Fibroblast of lung (primary cell): Measurements from ENCODE around the gene PTPN21. TPM values are rescaled to one million over a fixed set of nuclear protein-coding genes. Genes with fewer than 3 reads are reported as not detected.
A peak's percentile ranks its signal among the peaks of the same experiment; 100 is the strongest.

Experiments
- DNase-seq, 2 donors: peaks; one replicate each; pipeline versions ENCODE4 v3.0.0 to v3.0.0-alpha.2; 2010; ENCODE audit warnings: low read depth in 2 of 2
- H2AFZ ChIP-seq: 2 replicates; pipeline ENCODE4 v1.5.1; 2012; ENCODE audit warnings: low read length, control low read depth, inconsistent platforms
- H3K27ac ChIP-seq: 2 replicates; pipeline ENCODE4 v1.5.1; 2011; ENCODE audit warnings: low read length, control low read depth; ENCODE audit not compliant: insufficient read depth
- H3K27me3 ChIP-seq: 2 replicates; pipeline ENCODE4 v1.5.1; 2011; ENCODE audit warnings: mild to moderate bottlenecking, low read length; ENCODE audit not compliant: control insufficient read depth, insufficient read depth
- H3K36me3 ChIP-seq: 2 replicates; pipeline ENCODE4 v1.5.1; 2011; ENCODE audit warnings: low read length; ENCODE audit not compliant: control insufficient read depth, insufficient read depth
- H3K4me1 ChIP-seq: 2 replicates; pipeline ENCODE4 v1.5.1; 2011; ENCODE audit warnings: low read length; ENCODE audit not compliant: control insufficient read depth, insufficient read depth; ENCODE audit errors: extremely low read depth
- H3K4me2 ChIP-seq: 2 replicates; pipeline ENCODE4 v1.5.1; 2011; ENCODE audit warnings: low read length, control low read depth; ENCODE audit not compliant: insufficient read depth; ENCODE audit errors: extremely low read depth
- H3K4me3 ChIP-seq, 4 experiments: fragments of 200-600 bp in 1 of 4; sonication (generic) in 1 of 4; replicated peaks in 1 of 4; 2 replicates each; pipeline ENCODE4 v1.5.1; 2011 to 2016; ENCODE audit warnings: low read length in 4 of 4, low read depth in 3 of 4, mild to moderate bottlenecking in 3 of 4, control low read depth in 2 of 4, inconsistent platforms in 1 of 4, mixed read lengths in 1 of 4; ENCODE audit not compliant: insufficient read depth in 1 of 4; ENCODE audit errors: control extremely low read depth in 1 of 4
- H3K79me2 ChIP-seq: 2 replicates; pipeline ENCODE4 v1.5.1; 2012; ENCODE audit warnings: mild to moderate bottlenecking, low read length, inconsistent platforms; ENCODE audit not compliant: control insufficient read depth, insufficient read depth
- H3K9ac ChIP-seq: 2 replicates; pipeline ENCODE4 v1.5.1; 2011; ENCODE audit warnings: mild to moderate bottlenecking, low read length, control low read depth; ENCODE audit not compliant: insufficient read depth
- H3K9me3 ChIP-seq: 2 replicates; pipeline ENCODE4 v1.5.1; 2012; ENCODE audit warnings: low read depth, low read length; ENCODE audit not compliant: control insufficient read depth, insufficient read depth
- H4K20me1 ChIP-seq: 2 replicates; pipeline ENCODE4 v1.5.1; 2011; ENCODE audit warnings: low read length; ENCODE audit not compliant: control insufficient read depth, insufficient read depth; ENCODE audit errors: extremely low read depth
- EZH2 ChIP-seq: IDR thresholded peaks from 2 replicates; pipeline ENCODE4 v1.5.1; 2012; ENCODE audit warnings: low read length, control low read depth, mild to moderate bottlenecking; ENCODE audit errors: missing control alignments
- polyA plus RNA-seq, 2 donors: library from polyadenylated mRNA; depleted of rRNA in 1 of 2; stranded (reverse) in 1 of 2; unstranded in 1 of 2; fragments of >200 nt; gene quantifications; 2 replicates each; pipeline ENCODE4 v1.2.1, GENCODE V29; 2011 to 2012; ENCODE audit warnings: missing spikeins in 1 of 2
- total RNA-seq: library from RNA; depleted of rRNA; stranded (reverse); fragments of >200 nt; gene quantifications from 2 replicates; pipeline ENCODE4 v1.2.1, GENCODE V29; 2014
- TF ChIP-seq, protein P1 (sequence below), 2 donors: IDR thresholded peaks in 1 of 2; conservative IDR thresholded peaks in 1 of 2; 1 replicate in 1 of 2; 2 replicates in 1 of 2; pipeline ENCODE4 v1.5.1; 2011 to 2012; ENCODE audit warnings: low read length in 2 of 2, control low read depth in 1 of 2, inconsistent platforms in 1 of 2, low read depth in 1 of 2, mild to moderate bottlenecking in 1 of 2

The PTPN21 gene
- total and polyA plus RNA-seq, 2 donors (not counting 1 experiment from before 2014, with no cell fraction given), result 13.2 to 13.7 TPM

DNA sequence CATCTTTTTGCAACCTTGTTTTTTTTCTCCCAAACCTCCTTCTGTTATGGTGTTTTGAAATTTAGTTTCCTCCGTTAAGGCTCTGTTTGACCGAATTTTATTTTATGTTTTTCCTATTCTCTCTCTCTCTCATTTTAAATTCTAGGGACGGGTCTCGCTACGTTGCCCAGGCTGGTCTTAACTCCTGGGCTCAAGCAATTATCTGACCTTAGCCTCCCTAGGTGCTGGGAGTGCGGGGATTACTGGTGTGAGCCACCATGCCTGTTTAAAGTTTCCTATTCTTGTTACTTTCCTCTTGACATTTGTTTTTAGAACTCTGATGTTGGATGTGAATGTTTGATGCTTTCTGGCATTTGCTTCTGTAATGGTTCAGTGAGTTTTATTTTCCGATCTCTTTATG is 9.0 kb upstream of the PTPN21 start:
- TF ChIP-seq, protein P1, sequence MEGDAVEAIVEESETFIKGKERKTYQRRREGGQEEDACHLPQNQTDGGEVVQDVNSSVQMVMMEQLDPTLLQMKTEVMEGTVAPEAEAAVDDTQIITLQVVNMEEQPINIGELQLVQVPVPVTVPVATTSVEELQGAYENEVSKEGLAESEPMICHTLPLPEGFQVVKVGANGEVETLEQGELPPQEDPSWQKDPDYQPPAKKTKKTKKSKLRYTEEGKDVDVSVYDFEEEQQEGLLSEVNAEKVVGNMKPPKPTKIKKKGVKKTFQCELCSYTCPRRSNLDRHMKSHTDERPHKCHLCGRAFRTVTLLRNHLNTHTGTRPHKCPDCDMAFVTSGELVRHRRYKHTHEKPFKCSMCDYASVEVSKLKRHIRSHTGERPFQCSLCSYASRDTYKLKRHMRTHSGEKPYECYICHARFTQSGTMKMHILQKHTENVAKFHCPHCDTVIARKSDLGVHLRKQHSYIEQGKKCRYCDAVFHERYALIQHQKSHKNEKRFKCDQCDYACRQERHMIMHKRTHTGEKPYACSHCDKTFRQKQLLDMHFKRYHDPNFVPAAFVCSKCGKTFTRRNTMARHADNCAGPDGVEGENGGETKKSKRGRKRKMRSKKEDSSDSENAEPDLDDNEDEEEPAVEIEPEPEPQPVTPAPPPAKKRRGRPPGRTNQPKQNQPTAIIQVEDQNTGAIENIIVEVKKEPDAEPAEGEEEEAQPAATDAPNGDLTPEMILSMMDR (conservative IDR thresholded peaks at IDR 0.05 in 1 of 2, IDR thresholded peaks at IDR 0.05 in 1 of 2; ENCODE audit: low read depth in 1 of 2, low read length in 2 of 2), result no peak
- no peak for TF ChIP-seq EZH2
- Histone ChIP-seq H3K27ac (peak overlapping the region; percentile 85), H3K79me2 (peaks cover 25% of the 10 kb centered on the region), H3K4me2 (peak overlapping the region; percentile 92), H3K27me3 (no peaks in the 10 kb centered on the region), H3K9me3 (no peaks in the 10 kb centered on the region), H3K9ac (peak overlapping the region; percentile 89), H2AFZ (no peak overlapping the region), H3K4me1 (peaks cover 8% of the 10 kb centered on the region), H4K20me1 (peaks cover 1% of the 10 kb centered on the region), H3K36me3 (peaks cover 2% of the 10 kb centered on the region), H3K4me3 (peak overlapping the region; percentile 81 to 95 (median 87))
- no peak for DNase-seq

DNA sequence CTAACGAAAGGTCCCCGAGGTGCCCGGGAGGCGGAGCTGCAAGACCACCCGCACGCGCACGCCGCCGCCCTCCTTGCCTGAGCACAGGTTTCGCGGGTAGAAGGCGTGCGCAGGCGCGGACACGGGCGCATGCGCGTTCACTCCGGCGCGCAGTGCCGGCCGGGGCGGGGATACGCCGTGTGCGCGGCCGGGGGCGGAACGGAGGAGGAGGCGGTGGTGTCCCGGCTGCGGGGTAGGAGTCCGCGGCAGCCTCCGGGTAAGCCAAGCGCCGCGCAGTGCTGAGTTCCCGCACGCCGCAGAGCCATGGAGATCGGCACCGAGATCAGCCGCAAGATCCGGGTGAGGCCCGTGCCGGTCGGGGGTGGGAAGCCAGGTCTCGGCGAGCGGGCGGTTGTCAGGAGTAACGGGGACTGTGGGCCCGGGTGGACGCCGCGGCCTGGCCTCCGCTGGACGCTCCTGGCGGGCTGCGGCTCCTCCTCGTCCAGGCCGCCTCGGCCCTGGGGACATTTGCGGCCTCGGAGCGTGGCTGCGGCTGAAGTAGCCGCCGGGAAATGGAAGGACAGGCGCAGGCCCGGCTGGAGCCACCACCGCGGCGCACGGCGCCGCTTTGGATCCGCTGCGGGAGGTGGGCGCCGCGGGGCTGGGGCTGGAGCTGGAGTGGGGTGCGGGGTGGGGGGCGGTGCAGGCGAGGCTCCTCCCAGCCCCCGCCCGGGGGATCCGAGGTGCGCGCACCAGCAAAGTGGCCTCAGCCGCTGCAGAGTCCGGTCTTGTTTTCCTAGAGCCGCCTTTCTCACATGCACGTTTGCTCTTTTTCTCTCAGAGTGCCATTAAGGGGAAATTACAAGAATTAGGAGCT is 8.3 kb upstream of the PTPN21 start, which contains the start of gene ZC3H14:
Gene ZC3H14 (plus strand): TSS at position 207 of the 856 bp plus-strand sequence. CDS start 97 bp downstream, at position 304.
- no peak for TF ChIP-seq EZH2
- TF ChIP-seq, protein P1 (conservative IDR thresholded peaks at IDR 0.05 in 1 of 2, IDR thresholded peaks at IDR 0.05 in 1 of 2; ENCODE audit: low read depth in 1 of 2, low read length in 2 of 2), result no peak
- Histone ChIP-seq H3K36me3 (peaks cover 2% of the 10 kb centered on the region), H3K4me2 (peak within 1 kb of the TSS; percentile 92), H3K4me3 (peak within 1 kb of the TSS; percentile 81 to 95 (median 87)), H2AFZ (peak within 1 kb of the TSS; percentile 95), H3K4me1 (peaks cover 8% of the 10 kb centered on the region), H4K20me1 (peaks cover 1% of the 10 kb centered on the region), H3K9me3 (no peaks in the 10 kb centered on the region), H3K27me3 (no peaks in the 10 kb centered on the region), H3K9ac (peak within 1 kb of the TSS; percentile 89), H3K27ac (peak within 1 kb of the TSS; percentile 85), H3K79me2 (peaks cover 25% of the 10 kb centered on the region)
- DNase-seq, result peak; percentile 80 to 82

DNA sequence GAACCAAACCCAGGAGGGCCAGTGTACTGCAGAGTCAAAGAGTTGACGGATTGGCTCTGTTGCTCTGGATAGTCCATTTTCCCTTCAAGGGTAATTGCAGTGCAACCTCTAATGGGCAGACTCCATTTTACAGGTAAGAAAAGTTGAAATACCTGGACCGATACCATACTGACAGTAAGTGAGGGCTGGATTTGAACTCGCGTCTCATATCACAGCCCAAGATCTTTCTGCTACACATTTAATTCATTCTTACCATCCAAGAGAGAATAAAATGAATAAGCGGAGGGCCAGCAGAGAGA is 7.7 kb upstream of the PTPN21 start:
- H3K9ac ChIP-seq, result no peak overlapping the region
- TF ChIP-seq EZH2, result no peak
- TF ChIP-seq, protein P1 (conservative IDR thresholded peaks at IDR 0.05 in 1 of 2, IDR thresholded peaks at IDR 0.05 in 1 of 2; ENCODE audit: low read depth in 1 of 2, low read length in 2 of 2), result no peak
- no peaks in the 10 kb centered on the region for H3K36me3 ChIP-seq
- peaks cover 1% of the 10 kb centered on the region for H4K20me1 ChIP-seq
- H3K27ac ChIP-seq, result no peak overlapping the region
- H3K4me2 ChIP-seq, result peak overlapping the region; percentile 84
- no peaks in the 10 kb centered on the region for H3K9me3 ChIP-seq
- peak overlapping the region; percentile 77 for H2AFZ ChIP-seq
- H3K27me3 ChIP-seq, result no peaks in the 10 kb centered on the region
- DNase-seq, result no peak
- peaks cover 8% of the 10 kb centered on the region for H3K4me1 ChIP-seq
- H3K79me2 ChIP-seq, result peaks cover 23% of the 10 kb centered on the region
- H3K4me3 ChIP-seq, result peak overlapping the region; percentile 71 to 95 (median 84)
